Hepatocyte (in vitro differentiated cells): Measurements from ENCODE around the gene SSTR3.

Experiments
- EZH2 ChIP-seq: fragments of 200-600 bp; sonication (generic); IDR thresholded peaks from 2 replicates; pipeline ENCODE4 v1.6.1; 2016; ENCODE audit warnings: antibody characterized with exemption, mild to moderate bottlenecking, borderline replicate concordance
- EZH2phosphoT487 ChIP-seq: fragments of 200-600 bp; sonication (generic); IDR thresholded peaks from one replicate; pipeline ENCODE4 v1.6.1; 2018; ENCODE audit warnings: antibody characterized with exemption, mild to moderate bottlenecking, low read depth, moderate library complexity; ENCODE audit not compliant: unreplicated experiment, severe bottlenecking
- TF ChIP-seq, protein P1 (sequence below): fragments of 200-600 bp; sonication (generic); IDR thresholded peaks from 2 replicates; pipeline ENCODE4 v1.5.1; 2016; ENCODE audit warnings: antibody characterized with exemption, mild to moderate bottlenecking; ENCODE audit not compliant: poor library complexity

DNA sequence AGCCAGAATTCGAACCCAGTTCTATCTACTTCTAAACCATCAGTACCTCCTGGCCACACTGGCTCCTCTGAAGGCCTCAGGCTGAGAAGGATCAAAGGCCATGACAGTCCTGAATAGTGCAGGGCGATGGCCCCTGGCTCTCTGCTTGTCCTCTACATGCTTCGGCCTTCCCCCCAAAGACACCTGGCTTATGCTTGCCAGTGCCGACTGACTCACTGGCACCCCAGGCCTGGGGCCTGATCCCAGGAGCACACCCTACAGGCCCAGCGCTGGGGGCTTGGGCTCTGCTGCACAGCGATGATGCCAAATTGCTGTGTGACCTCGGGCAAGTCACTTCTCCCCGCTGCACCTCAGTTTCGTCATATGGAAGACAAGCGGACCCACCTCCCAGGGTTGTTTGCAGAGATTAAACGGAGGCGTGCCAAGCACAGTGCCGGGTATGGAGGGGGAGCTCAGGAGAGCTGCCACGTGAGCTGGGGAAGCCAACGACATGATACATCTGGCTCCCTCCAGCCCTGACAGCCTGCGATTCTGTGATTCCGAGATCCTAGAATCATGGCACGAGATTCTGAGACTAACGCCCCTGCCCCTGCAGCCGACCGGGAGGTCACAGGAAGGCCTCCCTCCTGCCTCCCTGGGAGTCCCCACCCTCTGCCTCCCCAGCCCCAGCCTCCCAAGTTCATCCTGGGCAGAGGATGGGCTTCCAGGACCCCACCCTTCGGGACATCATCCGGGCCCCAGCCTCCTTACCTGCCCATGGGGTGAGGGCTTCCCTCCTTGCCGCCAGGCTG is 1.0 kb downstream of the SSTR3 start:
- TF ChIP-seq, protein P1, sequence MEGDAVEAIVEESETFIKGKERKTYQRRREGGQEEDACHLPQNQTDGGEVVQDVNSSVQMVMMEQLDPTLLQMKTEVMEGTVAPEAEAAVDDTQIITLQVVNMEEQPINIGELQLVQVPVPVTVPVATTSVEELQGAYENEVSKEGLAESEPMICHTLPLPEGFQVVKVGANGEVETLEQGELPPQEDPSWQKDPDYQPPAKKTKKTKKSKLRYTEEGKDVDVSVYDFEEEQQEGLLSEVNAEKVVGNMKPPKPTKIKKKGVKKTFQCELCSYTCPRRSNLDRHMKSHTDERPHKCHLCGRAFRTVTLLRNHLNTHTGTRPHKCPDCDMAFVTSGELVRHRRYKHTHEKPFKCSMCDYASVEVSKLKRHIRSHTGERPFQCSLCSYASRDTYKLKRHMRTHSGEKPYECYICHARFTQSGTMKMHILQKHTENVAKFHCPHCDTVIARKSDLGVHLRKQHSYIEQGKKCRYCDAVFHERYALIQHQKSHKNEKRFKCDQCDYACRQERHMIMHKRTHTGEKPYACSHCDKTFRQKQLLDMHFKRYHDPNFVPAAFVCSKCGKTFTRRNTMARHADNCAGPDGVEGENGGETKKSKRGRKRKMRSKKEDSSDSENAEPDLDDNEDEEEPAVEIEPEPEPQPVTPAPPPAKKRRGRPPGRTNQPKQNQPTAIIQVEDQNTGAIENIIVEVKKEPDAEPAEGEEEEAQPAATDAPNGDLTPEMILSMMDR, result no peak
- TF ChIP-seq EZH2phosphoT487, result no peak
- TF ChIP-seq EZH2, result no peak
